Mucosa of descending colon (tissue), 3 donors: Measurements from ENCODE around the gene GHRHR. TPM values are rescaled to one million over a fixed set of nuclear protein-coding genes. Genes with fewer than 3 reads are reported as not detected.

Experiments
- ATAC-seq: fragments of 200-7000 bp; cut with Tn5 transposase; one replicate; pipeline ENCODE4 v1.9.1; 2020; ENCODE audit warnings: mild to moderate bottlenecking, moderate library complexity
- DNase-seq, 3 donors: peaks; one replicate each; pipeline ENCODE4 v3.0.0-alpha.2; 2020
- H3K36me3 ChIP-seq: fragments of 200-600 bp; one replicate; pipeline ENCODE4 v1.8.0; 2021; ENCODE audit warnings: low read depth, mild to moderate bottlenecking
- H3K4me1 ChIP-seq: fragments of 200-600 bp; one replicate; pipeline ENCODE4 v1.8.0; 2021; ENCODE audit warnings: low read depth, mild to moderate bottlenecking
- H3K4me3 ChIP-seq: fragments of 200-600 bp; one replicate; pipeline ENCODE4 v1.8.0; 2021; ENCODE audit warnings: mild to moderate bottlenecking
- H3K9me3 ChIP-seq: fragments of 200-600 bp; one replicate; pipeline ENCODE4 v1.8.0; 2021; ENCODE audit warnings: mild to moderate bottlenecking
- intact Hi-C, 2 donors: fragments of 100-400 bp; cut with DNase I in 1 of 2; cut with micrococcal nuclease in 1 of 2; formaldehyde crosslinking; loops; one replicate each; pipeline versions ENCODE4 v1.11.0 to v1.11.1; 2022; cut with DNase I, micrococcal nuclease
- total RNA-seq, 3 donors: library from RNA; stranded (reverse); fragmentation: NEBNext Ultra II Directional in 2 of 3; extraction: Animal tissue kit (Norgen Biotek cat#: 25700) in 2 of 3; gene quantifications; one replicate each; pipeline versions ENCODE4 v1.2.1 to v1.2.4, GENCODE V29; 2021 to 2023
- TF ChIP-seq, protein P1 (sequence below): fragments of 200-600 bp; IDR thresholded peaks from one replicate; pipeline ENCODE4 v1.8.0; 2022; ENCODE audit warnings: antibody characterized with exemption, mild to moderate bottlenecking
- donor health status: DM: no; HTN: no; CAD: no; lungs with moderate emphysema.
- donor health status: DM: no; HTN: no; CAD: no.
- donor health status: DM: no; HTN: yes; CAD: no.

The GHRHR gene
- total RNA-seq, 3 donors from 2014 or later: not detected

DNA sequence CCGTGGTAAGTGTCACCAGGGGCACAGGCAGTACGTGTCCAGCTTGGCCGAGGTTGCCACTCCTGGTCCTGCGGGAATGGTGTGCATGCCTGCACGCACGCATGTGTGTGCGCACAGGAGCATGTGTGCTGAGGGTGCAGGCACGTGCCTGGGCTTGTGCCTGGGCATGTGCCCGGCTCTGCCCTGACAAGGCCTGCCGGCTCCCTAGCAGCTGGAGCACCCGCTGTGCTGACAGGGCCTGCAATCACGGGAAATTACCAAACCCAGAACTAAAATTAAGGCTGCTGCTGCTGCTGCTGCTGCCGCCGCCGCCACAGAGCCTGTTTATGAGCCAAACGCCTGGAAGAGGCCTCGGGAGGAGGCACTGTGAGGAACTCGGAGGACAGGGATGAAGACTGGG lies 28.7 kb downstream of the GHRHR start:
- no peak for ATAC-seq
- TF ChIP-seq, protein P1, sequence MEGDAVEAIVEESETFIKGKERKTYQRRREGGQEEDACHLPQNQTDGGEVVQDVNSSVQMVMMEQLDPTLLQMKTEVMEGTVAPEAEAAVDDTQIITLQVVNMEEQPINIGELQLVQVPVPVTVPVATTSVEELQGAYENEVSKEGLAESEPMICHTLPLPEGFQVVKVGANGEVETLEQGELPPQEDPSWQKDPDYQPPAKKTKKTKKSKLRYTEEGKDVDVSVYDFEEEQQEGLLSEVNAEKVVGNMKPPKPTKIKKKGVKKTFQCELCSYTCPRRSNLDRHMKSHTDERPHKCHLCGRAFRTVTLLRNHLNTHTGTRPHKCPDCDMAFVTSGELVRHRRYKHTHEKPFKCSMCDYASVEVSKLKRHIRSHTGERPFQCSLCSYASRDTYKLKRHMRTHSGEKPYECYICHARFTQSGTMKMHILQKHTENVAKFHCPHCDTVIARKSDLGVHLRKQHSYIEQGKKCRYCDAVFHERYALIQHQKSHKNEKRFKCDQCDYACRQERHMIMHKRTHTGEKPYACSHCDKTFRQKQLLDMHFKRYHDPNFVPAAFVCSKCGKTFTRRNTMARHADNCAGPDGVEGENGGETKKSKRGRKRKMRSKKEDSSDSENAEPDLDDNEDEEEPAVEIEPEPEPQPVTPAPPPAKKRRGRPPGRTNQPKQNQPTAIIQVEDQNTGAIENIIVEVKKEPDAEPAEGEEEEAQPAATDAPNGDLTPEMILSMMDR: no peak
- Histone ChIP-seq H3K9me3 (no peaks in the 10 kb centered on the region), H3K36me3 (no peaks in the 10 kb centered on the region), H3K4me3 (no peak overlapping the region), H3K4me1 (peaks cover 5% of the 10 kb centered on the region)
- DNase-seq: no peak
- intact Hi-C loops: no loop called here

- TF ChIP-seq, protein P1: no peak
- intact Hi-C loops: no loop called here
- H3K4me1 ChIP-seq: no peaks in the 10 kb centered on the region
- ATAC-seq: no peak
- no peaks in the 10 kb centered on the region for H3K9me3 ChIP-seq
- H3K4me3 ChIP-seq: no peak overlapping the region
- no peak for DNase-seq
- H3K36me3 ChIP-seq: no peaks in the 10 kb centered on the region
Measured at GRCh38 chr7:30994206-30995100, 30.7 kb downstream of the GHRHR start.

- Histone ChIP-seq H3K4me3 (no peak overlapping the region), H3K4me1 (no peaks in the 10 kb centered on the region), H3K36me3 (no peaks in the 10 kb centered on the region), H3K9me3 (no peaks in the 10 kb centered on the region)
- TF ChIP-seq, protein P1: no peak
- ATAC-seq (no peak), DNase-seq (no peak)
- intact Hi-C loops: no loop called here
Measured at GRCh38 chr7:30995536-30995935, 31.8 kb downstream of the GHRHR start.

- Histone ChIP-seq H3K36me3 (no peaks in the 10 kb centered on the region), H3K4me3 (no peak overlapping the region), H3K4me1 (no peaks in the 10 kb centered on the region), H3K9me3 (no peaks in the 10 kb centered on the region)
- intact Hi-C loops: no loop called here
- DNase-seq (no peak), ATAC-seq (no peak)
- TF ChIP-seq, protein P1: no peak
Measured at GRCh38 chr7:30996256-30996655, 32.5 kb downstream of the GHRHR start.

- H3K36me3 ChIP-seq: no peaks in the 10 kb centered on the region
- intact Hi-C loops: no loop called here
- ATAC-seq: no peak
- no peaks in the 10 kb centered on the region for H3K9me3 ChIP-seq
- no peak for DNase-seq
- H3K4me3 ChIP-seq: no peak overlapping the region
- TF ChIP-seq, protein P1: no peak
- H3K4me1 ChIP-seq: no peaks in the 10 kb centered on the region
Measured at GRCh38 chr7:30996883-30997282, 33.1 kb downstream of the GHRHR start.
